ENCODE measurements around the gene RAB35.

The RAB35 gene

DNA sequence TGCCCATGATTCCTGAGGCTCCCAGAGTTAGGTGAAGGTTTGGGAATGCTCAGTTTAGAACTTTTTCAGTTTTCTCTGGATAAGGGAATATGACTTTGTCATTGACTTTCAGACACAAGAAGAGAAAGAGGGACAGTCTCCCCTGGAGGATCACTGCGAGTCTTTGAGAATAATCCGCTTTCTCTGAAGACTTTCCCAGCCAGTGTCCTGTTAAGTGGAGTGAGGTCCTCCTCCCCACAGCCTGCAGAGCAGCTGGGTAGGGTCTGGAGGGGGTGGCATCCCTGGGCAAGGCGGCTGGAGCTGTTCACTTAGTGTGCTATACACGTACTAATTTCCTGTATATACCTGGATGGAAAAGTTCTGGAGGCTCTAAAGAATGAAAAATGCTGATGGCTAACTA lies 8.5 kb upstream of the RAB35 start:
- H3K79me2 ChIP-seq (ENCODE audit: insufficient read depth, low read length): no peaks in the 10 kb centered on the region
- no peak overlapping the region for H3K9ac ChIP-seq (ENCODE audit: low read length)
- peaks cover 48% of the 10 kb centered on the region for H3K36me3 ChIP-seq (ENCODE audit: insufficient read depth, low read length)
- H3K9me3 ChIP-seq (ENCODE audit: low read length): no peaks in the 10 kb centered on the region
- TF ChIP-seq EZH2 (IDR thresholded peaks at IDR 0.05; ENCODE audit: borderline replicate concordance, low read length): no peak
- TF ChIP-seq, protein P1, sequence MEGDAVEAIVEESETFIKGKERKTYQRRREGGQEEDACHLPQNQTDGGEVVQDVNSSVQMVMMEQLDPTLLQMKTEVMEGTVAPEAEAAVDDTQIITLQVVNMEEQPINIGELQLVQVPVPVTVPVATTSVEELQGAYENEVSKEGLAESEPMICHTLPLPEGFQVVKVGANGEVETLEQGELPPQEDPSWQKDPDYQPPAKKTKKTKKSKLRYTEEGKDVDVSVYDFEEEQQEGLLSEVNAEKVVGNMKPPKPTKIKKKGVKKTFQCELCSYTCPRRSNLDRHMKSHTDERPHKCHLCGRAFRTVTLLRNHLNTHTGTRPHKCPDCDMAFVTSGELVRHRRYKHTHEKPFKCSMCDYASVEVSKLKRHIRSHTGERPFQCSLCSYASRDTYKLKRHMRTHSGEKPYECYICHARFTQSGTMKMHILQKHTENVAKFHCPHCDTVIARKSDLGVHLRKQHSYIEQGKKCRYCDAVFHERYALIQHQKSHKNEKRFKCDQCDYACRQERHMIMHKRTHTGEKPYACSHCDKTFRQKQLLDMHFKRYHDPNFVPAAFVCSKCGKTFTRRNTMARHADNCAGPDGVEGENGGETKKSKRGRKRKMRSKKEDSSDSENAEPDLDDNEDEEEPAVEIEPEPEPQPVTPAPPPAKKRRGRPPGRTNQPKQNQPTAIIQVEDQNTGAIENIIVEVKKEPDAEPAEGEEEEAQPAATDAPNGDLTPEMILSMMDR (IDR thresholded peaks at IDR 0.05; ENCODE audit: low read length): no peak
- no peaks in the 10 kb centered on the region for H3K27me3 ChIP-seq (ENCODE audit: insufficient read depth, low read length)
- no peak overlapping the region for H3K4me2 ChIP-seq (ENCODE audit: low read length)
- H4K20me1 ChIP-seq (ENCODE audit: insufficient read depth, low read length): no peaks in the 10 kb centered on the region
- H3F3A ChIP-seq (ENCODE audit: insufficient read depth, low read length): 0 out of 2 replicates have a peak, but pooled peaks cover 7% of the 10 kb centered on the region
- H3K27ac ChIP-seq (ENCODE audit: low read depth, low read length, poor library complexity, severe bottlenecking): peak overlapping the region; percentile 26
- H3K9me2 ChIP-seq (ENCODE audit: low read depth, low read length): no peaks in the 10 kb centered on the region
- no peak overlapping the region for H3K4me3 ChIP-seq (ENCODE audit: low read depth, low read length, poor library complexity, severe bottlenecking)
- H3K4me1 ChIP-seq (ENCODE audit: insufficient read depth, low read length, severe bottlenecking): peaks cover 38% of the 10 kb centered on the region
- no peak overlapping the region for H2AFZ ChIP-seq (ENCODE audit: low read length)

DNA sequence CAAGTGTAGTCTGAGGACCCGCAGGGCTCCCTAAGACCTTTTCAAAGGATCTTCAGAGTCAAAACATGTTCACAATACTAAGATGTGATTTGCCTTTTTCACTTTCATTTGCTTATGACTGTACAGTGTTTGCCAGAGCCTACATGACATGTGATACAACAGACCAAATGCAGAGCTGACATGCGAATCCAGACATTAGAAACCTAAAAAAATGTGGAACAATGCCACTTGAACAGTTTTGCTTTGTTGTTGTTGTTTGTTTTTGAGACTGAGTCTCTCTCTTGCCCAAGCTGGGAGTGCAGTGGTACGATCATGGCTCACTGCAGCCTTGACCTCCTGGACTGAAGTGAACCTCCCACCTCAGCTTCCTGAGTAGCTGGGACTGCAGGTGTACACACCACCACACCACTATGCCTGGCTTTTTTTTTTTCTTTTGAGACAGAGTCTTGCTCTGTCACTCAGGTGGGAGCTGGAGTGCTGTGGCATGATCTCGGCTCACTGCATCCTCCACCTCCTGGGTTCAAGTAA lies 5.3 kb upstream of the RAB35 start:
- H2AFZ ChIP-seq (ENCODE audit: low read length): no peak overlapping the region
- H3K4me2 ChIP-seq (ENCODE audit: low read length): peak overlapping the region; percentile 41
- peaks cover 59% of the 10 kb centered on the region for H3K4me1 ChIP-seq (ENCODE audit: insufficient read depth, low read length, severe bottlenecking)
- H3K9ac ChIP-seq (ENCODE audit: low read length): peak overlapping the region; percentile 3; the same call in 1 of the 2 replicates
- H3K9me2 ChIP-seq (ENCODE audit: low read depth, low read length): no peaks in the 10 kb centered on the region
- H3F3A ChIP-seq (ENCODE audit: insufficient read depth, low read length): 0 out of 2 replicates have a peak, but pooled peaks cover 13% of the 10 kb centered on the region
- peaks cover 12% of the 10 kb centered on the region for H3K79me2 ChIP-seq (ENCODE audit: insufficient read depth, low read length)
- H3K36me3 ChIP-seq (ENCODE audit: insufficient read depth, low read length): peaks cover 17% of the 10 kb centered on the region
- peak overlapping the region; percentile 87 for H3K27ac ChIP-seq (ENCODE audit: low read depth, low read length, poor library complexity, severe bottlenecking)
- TF ChIP-seq, protein P1 (IDR thresholded peaks at IDR 0.05; ENCODE audit: low read length): no peak
- no peak for TF ChIP-seq EZH2 (IDR thresholded peaks at IDR 0.05; ENCODE audit: borderline replicate concordance, low read length)
- H3K4me3 ChIP-seq (ENCODE audit: low read depth, low read length, poor library complexity, severe bottlenecking): no peak overlapping the region
- no peaks in the 10 kb centered on the region for H3K27me3 ChIP-seq (ENCODE audit: insufficient read depth, low read length)
- H4K20me1 ChIP-seq (ENCODE audit: insufficient read depth, low read length): no peaks in the 10 kb centered on the region
- H3K9me3 ChIP-seq (ENCODE audit: low read length): no peaks in the 10 kb centered on the region

DNA sequence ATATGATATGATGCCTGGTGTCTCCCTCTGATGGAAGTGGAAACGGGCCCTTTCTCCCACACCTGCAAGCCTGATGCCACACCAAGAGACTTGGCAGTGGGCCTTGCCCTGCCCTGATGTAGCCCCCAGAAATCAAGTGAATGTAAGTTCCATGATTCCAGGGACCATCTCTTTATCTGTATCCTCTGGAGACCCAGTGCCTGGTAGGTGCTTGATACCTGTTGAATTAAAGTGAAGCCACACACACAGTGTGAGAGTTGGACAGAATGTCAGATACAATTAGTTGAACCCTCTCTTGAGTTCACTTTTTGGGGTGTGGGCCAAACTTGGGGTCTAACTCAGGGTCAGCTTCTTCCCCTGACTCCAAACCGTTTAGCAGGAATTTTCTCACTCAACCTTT lies 4.8 kb upstream of the RAB35 start:
- peaks cover 12% of the 10 kb centered on the region for H3K36me3 ChIP-seq (ENCODE audit: insufficient read depth, low read length)
- no peaks in the 10 kb centered on the region for H3K9me3 ChIP-seq (ENCODE audit: low read length)
- no peaks in the 10 kb centered on the region for H3K27me3 ChIP-seq (ENCODE audit: insufficient read depth, low read length)
- 0 out of 2 replicates have a peak, but pooled peaks cover 13% of the 10 kb centered on the region for H3F3A ChIP-seq (ENCODE audit: insufficient read depth, low read length)
- peak overlapping the region; percentile 3; the same call in 1 of the 2 replicates for H3K9ac ChIP-seq (ENCODE audit: low read length)
- H3K79me2 ChIP-seq (ENCODE audit: insufficient read depth, low read length): peaks cover 12% of the 10 kb centered on the region
- no peaks in the 10 kb centered on the region for H3K9me2 ChIP-seq (ENCODE audit: low read depth, low read length)
- H3K27ac ChIP-seq (ENCODE audit: low read depth, low read length, poor library complexity, severe bottlenecking): peak overlapping the region; percentile 87
- H3K4me1 ChIP-seq (ENCODE audit: insufficient read depth, low read length, severe bottlenecking): peaks cover 59% of the 10 kb centered on the region
- no peaks in the 10 kb centered on the region for H4K20me1 ChIP-seq (ENCODE audit: insufficient read depth, low read length)
- H3K4me3 ChIP-seq (ENCODE audit: low read depth, low read length, poor library complexity, severe bottlenecking): no peak overlapping the region
- H3K4me2 ChIP-seq (ENCODE audit: low read length): peak overlapping the region; percentile 41
- TF ChIP-seq EZH2 (IDR thresholded peaks at IDR 0.05; ENCODE audit: borderline replicate concordance, low read length): no peak
- TF ChIP-seq, protein P1 (IDR thresholded peaks at IDR 0.05; ENCODE audit: low read length): no peak
- H2AFZ ChIP-seq (ENCODE audit: low read length): no peak overlapping the region

All from OCI-LY1 (cell line).